GM19468 (cell line): ENCODE results near the gene NKX3-2.

Source experiments
- ATAC-seq: cut with Tn5 transposase; IDR thresholded peaks from one replicate; pipeline ENCODE4 v1.9.1; 2021; ENCODE audit warnings: mild to moderate bottlenecking, moderate library complexity, moderate number of reproducible peaks; ENCODE audit not compliant: unreplicated experiment; ENCODE audit errors: extremely low read depth

The NKX3-2 gene

GRCh38 chr4:13534344-13535063 is 9.8 kb downstream of the NKX3-2 start:
- no peak for ATAC-seq

- ATAC-seq, result no peak
Observed at GRCh38 chr4:13533670-13534343, 10.5 kb downstream of the NKX3-2 start.

GRCh38 chr4:13531625-13531998 is 12.7 kb downstream of the NKX3-2 start:
- no peak for ATAC-seq

- ATAC-seq, result no peak
Observed at GRCh38 chr4:13530823-13531624, 13.3 kb downstream of the NKX3-2 start.

- no peak for ATAC-seq
Observed at GRCh38 chr4:13529128-13529919, 15.0 kb downstream of the NKX3-2 start.

GRCh38 chr4:13528821-13529127 is 15.5 kb downstream of the NKX3-2 start:
- no peak for ATAC-seq

GRCh38 chr4:13527981-13528820 is 16.1 kb downstream of the NKX3-2 start:
- ATAC-seq, result peak; percentile 66

- no peak for ATAC-seq
Observed at GRCh38 chr4:13527192-13527980, 16.9 kb downstream of the NKX3-2 start.

GRCh38 chr4:13526658-13527057 is 17.6 kb downstream of the NKX3-2 start:
- ATAC-seq, result no peak

- no peak for ATAC-seq
Observed at GRCh38 chr4:13525606-13526281, 18.6 kb downstream of the NKX3-2 start.

- no peak for ATAC-seq
Observed at GRCh38 chr4:13524504-13525243, 19.6 kb downstream of the NKX3-2 start.

GRCh38 chr4:13523591-13524503 is 20.5 kb downstream of the NKX3-2 start:
- ATAC-seq, result no peak

GRCh38 chr4:13523105-13523477 is 21.2 kb downstream of the NKX3-2 start:
- no peak for ATAC-seq

GRCh38 chr4:13522282-13523104 is 21.8 kb downstream of the NKX3-2 start:
- ATAC-seq, result no peak

- ATAC-seq, result no peak
Observed at GRCh38 chr4:13521047-13521446, 23.3 kb downstream of the NKX3-2 start.

- ATAC-seq, result no peak
Observed at GRCh38 chr4:13516315-13516860, 27.9 kb downstream of the NKX3-2 start.
